HAP-1 (cell line): ENCODE measurements around the gene IPCEF1.

Experiments used
- DNase-seq, 2 experiments: peaks; one replicate each; pipeline ENCODE4 v3.0.0-alpha.2; 2016 to 2020; ENCODE audit warnings: low spot score in 2 of 2
- H3K27me3 ChIP-seq: fragments of 250-450 bp; sonication (Bioruptor Pico); 2 replicates; pipeline ENCODE4 v1.5.1; 2020; ENCODE audit warnings: low read depth, mild to moderate bottlenecking, moderate library complexity
- H3K36me3 ChIP-seq: fragments of 250-450 bp; sonication (Bioruptor Pico); replicated peaks from 2 replicates; pipeline ENCODE4 v1.5.1; 2020; ENCODE audit warnings: mild to moderate bottlenecking
- H3K4me1 ChIP-seq: fragments of 250-450 bp; sonication (Bioruptor Pico); 2 replicates; pipeline ENCODE4 v1.5.1; 2020; ENCODE audit warnings: mild to moderate bottlenecking
- H3K4me3 ChIP-seq: fragments of 250-450 bp; sonication (Bioruptor Pico); 2 replicates; pipeline ENCODE4 v1.5.1; 2020; ENCODE audit warnings: mild to moderate bottlenecking, moderate library complexity
- H3K9me3 ChIP-seq: fragments of 250-450 bp; sonication (Bioruptor Pico); 2 replicates; pipeline ENCODE4 v1.5.1; 2020; ENCODE audit warnings: mild to moderate bottlenecking, moderate library complexity
- in situ Hi-C: fragments of 300-500 bp; cut with MboI; formaldehyde crosslinking; loops from 3 replicates; pipeline ENCODE4 v1.14.3; 2020; ENCODE audit warnings: low sequenced_read_pairs, inconsistent platforms, mixed read lengths

IPCEF1 gene

GRCh38 chr6:154386848-154387717 lies 30.5 kb upstream of the IPCEF1 start:
- Histone ChIP-seq H3K9me3 (no peaks in the 10 kb centered on the region; the same call in 1 of the 2 replicates), H3K27me3 (no peaks in the 10 kb centered on the region), H3K36me3 (no peaks in the 10 kb centered on the region; the same call in 1 of the 2 replicates), H3K4me1 (peaks cover 29% of the 10 kb centered on the region), H3K4me3 (no peak overlapping the region)
- in situ Hi-C loops, result no loop called here
- peak; percentile 37 to 92 for DNase-seq

GRCh38 chr6:154384191-154384590 lies 27.6 kb upstream of the IPCEF1 start:
- in situ Hi-C loops, result no loop called here
- Histone ChIP-seq H3K4me1 (peaks cover 29% of the 10 kb centered on the region), H3K27me3 (no peaks in the 10 kb centered on the region), H3K36me3 (no peaks in the 10 kb centered on the region; the same call in 1 of the 2 replicates), H3K4me3 (no peak overlapping the region), H3K9me3 (no peaks in the 10 kb centered on the region; the same call in 1 of the 2 replicates)
- DNase-seq, result no peak

GRCh38 chr6:154383273-154383672 lies 26.7 kb upstream of the IPCEF1 start:
- DNase-seq, result no peak
- Histone ChIP-seq H3K4me1 (peaks cover 29% of the 10 kb centered on the region), H3K36me3 (no peaks in the 10 kb centered on the region), H3K9me3 (no peaks in the 10 kb centered on the region; the same call in 1 of the 2 replicates), H3K27me3 (no peaks in the 10 kb centered on the region), H3K4me3 (no peak overlapping the region)
- in situ Hi-C loops, result no loop called here

- in situ Hi-C loops, result no loop called here
- Histone ChIP-seq H3K4me1 (peaks cover 25% of the 10 kb centered on the region), H3K27me3 (no peaks in the 10 kb centered on the region), H3K36me3 (no peaks in the 10 kb centered on the region), H3K4me3 (no peak overlapping the region), H3K9me3 (no peaks in the 10 kb centered on the region; the same call in 1 of the 2 replicates)
- DNase-seq, result no peak
Observed at GRCh38 chr6:154382740-154383139, 26.1 kb upstream of the IPCEF1 start.

GRCh38 chr6:154381548-154381947 lies 24.9 kb upstream of the IPCEF1 start:
- in situ Hi-C loops, result no loop called here
- Histone ChIP-seq H3K36me3 (no peaks in the 10 kb centered on the region), H3K27me3 (no peaks in the 10 kb centered on the region)

GRCh38 chr6:154380741-154381140 lies 24.1 kb upstream of the IPCEF1 start:
- H3K4me3 ChIP-seq, result no peak overlapping the region
- in situ Hi-C loops, result no loop called here

More at GRCh38 chr6:154381548-154381947, 24.9 kb upstream of the IPCEF1 start:
- no peak overlapping the region for H3K4me3 ChIP-seq
- DNase-seq, result no peak
- no peaks in the 10 kb centered on the region for H3K9me3 ChIP-seq
- peaks cover 16% of the 10 kb centered on the region for H3K4me1 ChIP-seq

GRCh38 chr6:154379585-154379984 lies 23.0 kb upstream of the IPCEF1 start:
- Histone ChIP-seq H3K36me3 (no peaks in the 10 kb centered on the region), H3K4me3 (no peak overlapping the region), H3K4me1 (peaks cover 6% of the 10 kb centered on the region; the same call in 1 of the 2 replicates), H3K9me3 (no peaks in the 10 kb centered on the region), H3K27me3 (no peaks in the 10 kb centered on the region)
- in situ Hi-C loops, result no loop called here
- no peak for DNase-seq

More at GRCh38 chr6:154380741-154381140, 24.1 kb upstream of the IPCEF1 start:
- Histone ChIP-seq H3K4me1 (peaks cover 14% of the 10 kb centered on the region), H3K36me3 (no peaks in the 10 kb centered on the region), H3K27me3 (no peaks in the 10 kb centered on the region), H3K9me3 (no peaks in the 10 kb centered on the region)
- no peak for DNase-seq

- in situ Hi-C loops, result no loop called here
Observed at GRCh38 chr6:154378518-154378917, 21.9 kb upstream of the IPCEF1 start.

GRCh38 chr6:154377726-154378125 lies 21.1 kb upstream of the IPCEF1 start:
- DNase-seq, result no peak
- H3K36me3 ChIP-seq, result no peaks in the 10 kb centered on the region
- H3K27me3 ChIP-seq, result no peaks in the 10 kb centered on the region
- 0 out of 2 replicates have a peak, but pooled peaks cover 2% of the 10 kb centered on the region for H3K9me3 ChIP-seq
- no peaks in the 10 kb centered on the region for H3K4me1 ChIP-seq
- H3K4me3 ChIP-seq, result no peak overlapping the region
- in situ Hi-C loops, result no loop called here

More at GRCh38 chr6:154378518-154378917, 21.9 kb upstream of the IPCEF1 start:
- Histone ChIP-seq H3K4me3 (no peak overlapping the region), H3K36me3 (no peaks in the 10 kb centered on the region), H3K9me3 (0 out of 2 replicates have a peak, but pooled peaks cover 2% of the 10 kb centered on the region), H3K27me3 (no peaks in the 10 kb centered on the region), H3K4me1 (no peaks in the 10 kb centered on the region)
- no peak for DNase-seq

- no peak overlapping the region for H3K4me3 ChIP-seq
- H3K36me3 ChIP-seq, result no peaks in the 10 kb centered on the region
- DNase-seq, result no peak
- no peaks in the 10 kb centered on the region for H3K27me3 ChIP-seq
- in situ Hi-C loops, result no loop called here
- peaks cover 16% of the 10 kb centered on the region for H3K4me1 ChIP-seq
- 0 out of 2 replicates have a peak, but pooled peaks cover 2% of the 10 kb centered on the region for H3K9me3 ChIP-seq
Observed at GRCh38 chr6:154373971-154374370, 17.4 kb upstream of the IPCEF1 start.

GRCh38 chr6:154371281-154371680 lies 14.7 kb upstream of the IPCEF1 start:
- Histone ChIP-seq H3K36me3 (no peaks in the 10 kb centered on the region), H3K4me3 (no peak overlapping the region), H3K27me3 (no peaks in the 10 kb centered on the region), H3K4me1 (peaks cover 16% of the 10 kb centered on the region), H3K9me3 (0 out of 2 replicates have a peak, but pooled peaks cover 2% of the 10 kb centered on the region)
- in situ Hi-C loops, result no loop called here
- DNase-seq, result no peak

GRCh38 chr6:154370545-154370944 lies 13.9 kb upstream of the IPCEF1 start:
- H3K4me3 ChIP-seq, result no peak overlapping the region
- H3K9me3 ChIP-seq, result 0 out of 2 replicates have a peak, but pooled peaks cover 2% of the 10 kb centered on the region
- H3K27me3 ChIP-seq, result no peaks in the 10 kb centered on the region
- H3K36me3 ChIP-seq, result no peaks in the 10 kb centered on the region
- peak; percentile 37 to 43 for DNase-seq
- H3K4me1 ChIP-seq, result peaks cover 16% of the 10 kb centered on the region
- in situ Hi-C loops, result no loop called here

GRCh38 chr6:154367839-154368695 lies 11.5 kb upstream of the IPCEF1 start:
- H3K4me3 ChIP-seq, result no peak overlapping the region
- no peaks in the 10 kb centered on the region for H3K27me3 ChIP-seq
- in situ Hi-C loops, result loop anchor here (10.0 kb wide), 1 partner anchor 213 kb away; no protein-coding TSS in a partner anchor
- H3K4me1 ChIP-seq, result peaks cover 16% of the 10 kb centered on the region
- H3K36me3 ChIP-seq, result no peaks in the 10 kb centered on the region
- no peaks in the 10 kb centered on the region for H3K9me3 ChIP-seq
- no peak for DNase-seq
